HK-2 (cell line): ENCODE measurements around the gene NF2.

Experiments
- DNase-seq: peaks from one replicate; pipeline ENCODE4 v3.0.0-alpha.2; 2018; ENCODE audit not compliant: unreplicated experiment

NF2 gene

DNA sequence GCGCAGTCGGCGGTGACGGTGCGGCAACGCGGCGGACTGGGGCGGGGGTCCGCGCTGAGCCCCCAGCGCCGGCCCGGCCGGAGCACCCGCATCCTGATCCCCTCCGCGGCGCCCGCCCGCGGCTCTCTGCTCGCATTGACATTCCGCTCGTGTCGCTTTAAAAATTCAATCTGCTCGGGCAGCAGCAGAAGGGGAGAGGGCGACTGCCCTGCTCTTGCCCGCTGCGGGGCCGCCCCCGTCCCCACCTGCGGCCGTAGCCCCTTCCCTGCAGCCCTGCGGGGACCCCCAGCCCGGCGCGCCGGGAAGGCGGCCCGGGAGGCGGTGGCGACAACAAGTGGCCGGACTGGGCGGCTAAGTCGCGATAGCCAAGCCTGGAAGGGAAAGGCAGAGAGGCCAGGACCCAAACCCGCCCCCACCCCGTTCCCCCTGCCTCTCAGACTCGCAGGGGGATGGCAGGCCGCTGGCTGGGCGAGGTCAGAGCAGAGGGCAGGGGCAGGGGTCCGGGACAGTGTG is 117.4 kb downstream of the NF2 start:
- no peak for DNase-seq

DNA sequence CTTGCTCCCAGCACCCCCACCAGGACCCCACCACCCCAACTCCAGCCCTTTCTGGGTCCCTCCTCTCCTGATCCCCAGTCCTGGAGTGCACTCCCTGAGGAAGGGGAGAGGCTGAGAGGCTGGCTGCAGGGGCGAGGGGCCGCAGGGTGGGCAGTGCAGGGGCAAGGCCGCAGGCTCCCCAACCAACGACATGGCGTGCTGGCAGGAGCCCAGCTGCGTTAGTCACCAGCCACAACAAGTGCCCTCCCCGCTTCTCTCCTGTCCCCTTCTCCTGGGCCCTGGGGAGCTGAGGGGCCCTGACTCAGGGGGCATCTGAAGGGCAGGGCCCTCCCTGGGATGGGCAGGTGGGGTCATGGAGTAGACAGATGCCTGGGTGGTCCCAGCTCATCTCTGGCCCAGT is 118.7 kb downstream of the NF2 start:
- DNase-seq = peak; percentile 41

DNA sequence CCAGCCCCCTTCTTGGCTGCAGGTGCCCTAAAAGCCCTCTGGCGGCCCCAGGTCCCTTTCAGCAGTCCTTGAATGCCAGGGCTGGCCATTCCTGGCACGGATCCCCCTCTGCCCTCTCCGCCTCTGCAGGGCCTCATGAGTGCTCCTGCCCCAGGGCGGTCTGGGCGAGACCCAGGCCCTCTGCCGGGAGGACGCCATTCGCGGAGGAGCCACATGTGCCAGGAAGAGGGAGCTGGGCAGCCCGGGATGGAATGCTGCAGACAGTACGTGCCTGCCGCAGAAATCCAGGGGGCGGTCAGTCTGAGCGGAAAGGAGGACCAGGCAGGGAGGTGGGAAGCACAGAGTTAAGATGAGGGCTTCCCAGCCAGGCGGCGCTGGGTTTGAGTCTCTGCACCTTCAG is 119.2 kb downstream of the NF2 start:
- no peak for DNase-seq

DNA sequence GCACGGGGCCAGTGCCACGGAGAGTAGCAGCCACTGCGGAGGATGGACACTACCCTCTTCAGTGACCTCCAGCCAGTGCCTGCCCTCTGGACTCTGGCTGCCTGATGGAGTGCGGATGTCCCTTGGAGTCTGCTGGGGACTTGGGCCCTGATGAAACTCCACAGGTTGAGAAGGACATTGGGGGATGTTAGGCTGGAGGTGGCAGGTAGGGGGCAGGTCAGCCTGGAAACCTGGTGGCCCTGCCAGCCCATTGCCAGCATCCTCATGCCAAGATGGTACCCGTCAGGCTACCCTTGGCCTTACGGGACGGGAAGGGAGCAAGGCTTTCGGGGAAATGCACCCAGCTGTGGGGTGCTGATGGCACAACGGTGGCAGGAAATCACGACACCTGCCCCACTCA is 120.3 kb downstream of the NF2 start:
- DNase-seq = no peak

DNA sequence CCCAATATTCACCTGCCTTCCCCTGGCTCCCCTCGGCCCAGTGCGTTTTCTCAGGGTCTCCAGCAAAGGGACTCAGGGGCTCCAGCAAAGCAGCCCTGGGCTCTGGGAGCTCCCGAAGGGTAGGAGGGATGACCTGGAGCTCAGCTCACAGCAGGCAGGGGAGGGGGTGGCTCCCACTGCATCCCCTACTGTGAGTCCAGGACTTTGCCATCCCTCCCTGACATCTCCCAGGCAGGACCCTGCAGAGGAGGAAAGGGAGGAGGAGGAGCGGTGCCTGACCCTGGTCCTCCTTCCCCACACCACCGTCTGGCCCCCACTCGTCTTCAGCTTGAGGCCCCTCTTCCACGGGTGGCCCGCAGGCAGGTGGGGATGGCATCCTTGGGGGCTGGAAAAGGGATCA is 121.4 kb downstream of the NF2 start:
- DNase-seq = no peak

DNA sequence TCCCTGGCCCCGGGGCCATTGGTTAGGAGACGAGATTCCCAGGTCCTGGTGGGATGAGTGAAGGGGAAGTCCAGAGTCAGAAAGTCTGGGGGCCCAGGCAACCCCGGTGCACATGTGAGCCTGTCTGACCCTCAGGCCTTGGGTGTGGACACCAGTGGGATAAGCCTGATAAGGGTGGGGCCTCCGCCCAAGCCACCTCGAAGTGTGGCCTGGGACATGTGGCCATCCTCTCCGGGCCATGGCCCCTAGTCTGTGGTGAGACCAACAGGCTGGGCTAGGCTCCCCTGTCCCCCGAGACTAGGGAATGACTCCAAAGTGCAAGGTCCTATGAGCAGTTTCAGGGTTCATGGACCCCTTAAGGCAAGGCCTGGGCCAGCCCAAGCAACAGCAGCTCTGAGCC is 122.7 kb downstream of the NF2 start:
- no peak for DNase-seq

DNA sequence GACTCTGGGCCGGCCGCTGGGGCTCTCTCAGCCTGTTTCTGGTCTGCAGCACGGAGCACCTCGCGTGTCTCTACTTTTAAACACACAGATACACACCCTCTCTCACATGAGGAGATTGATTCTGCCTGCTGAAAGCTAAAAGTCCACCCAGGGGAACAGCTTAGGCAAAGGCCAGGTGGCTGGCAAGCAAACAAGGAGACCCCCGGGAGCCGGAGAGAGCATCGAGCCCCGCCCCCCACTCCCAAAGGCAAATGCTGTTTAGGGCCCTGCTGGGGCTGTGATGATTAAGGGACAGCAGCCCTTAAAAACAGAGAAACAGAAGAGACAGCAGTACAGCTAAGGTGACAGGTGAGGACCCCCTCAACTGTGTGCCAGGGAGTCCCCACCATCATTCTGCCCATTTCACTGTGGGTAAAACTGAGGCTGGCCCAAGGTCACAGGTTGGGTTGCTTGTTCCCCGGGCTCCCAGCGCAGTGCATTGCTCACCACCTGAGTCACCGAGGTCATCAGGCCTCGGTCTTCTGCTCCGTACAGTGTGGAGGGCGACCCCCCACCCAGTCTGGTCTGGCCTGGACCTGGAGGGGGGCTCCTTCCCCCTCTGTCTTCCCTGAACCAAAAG is 123.2 kb downstream of the NF2 start:
- no peak for DNase-seq

DNA sequence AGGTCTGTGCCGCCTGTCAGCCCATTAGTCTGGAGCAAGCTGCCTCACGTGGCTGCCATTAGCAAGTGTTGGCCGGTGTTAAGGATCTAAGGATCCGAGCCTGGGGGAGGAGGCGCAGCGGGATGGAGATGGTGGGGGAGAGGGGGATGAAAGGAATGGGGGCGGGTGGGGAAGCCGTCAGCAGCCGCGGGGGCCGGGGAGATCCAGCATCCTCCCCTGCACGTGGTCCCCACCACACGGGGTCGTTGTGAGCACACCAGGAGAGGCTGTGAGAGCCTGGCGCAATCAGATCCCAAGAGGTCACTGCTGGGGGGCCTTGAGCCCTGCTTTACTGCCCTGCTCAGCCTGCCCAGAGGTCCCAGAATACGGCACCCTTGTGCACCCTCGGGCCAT is 123.7 kb downstream of the NF2 start:
- DNase-seq = peak; percentile 31

DNA sequence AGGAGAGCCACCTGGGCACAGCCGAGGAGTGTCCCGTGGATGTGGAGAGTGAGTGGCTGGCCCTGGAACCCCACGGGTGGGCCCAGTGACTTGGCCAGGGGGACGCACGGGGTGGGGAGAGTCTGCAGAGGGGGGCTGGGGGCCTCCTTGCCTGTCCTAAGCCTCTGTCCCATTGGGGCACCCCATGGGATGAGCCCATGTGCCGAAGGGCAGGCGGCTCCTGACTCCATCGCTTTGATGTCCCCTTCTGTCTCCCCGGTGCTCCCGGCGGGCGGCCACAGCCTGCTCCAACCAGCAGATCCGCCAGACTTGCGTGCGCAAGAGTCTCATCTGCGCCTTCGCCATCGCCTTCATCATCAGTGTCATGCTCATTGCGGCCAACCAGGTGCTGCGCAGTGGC is 125.7 kb downstream of the NF2 start:
- DNase-seq = no peak

DNA sequence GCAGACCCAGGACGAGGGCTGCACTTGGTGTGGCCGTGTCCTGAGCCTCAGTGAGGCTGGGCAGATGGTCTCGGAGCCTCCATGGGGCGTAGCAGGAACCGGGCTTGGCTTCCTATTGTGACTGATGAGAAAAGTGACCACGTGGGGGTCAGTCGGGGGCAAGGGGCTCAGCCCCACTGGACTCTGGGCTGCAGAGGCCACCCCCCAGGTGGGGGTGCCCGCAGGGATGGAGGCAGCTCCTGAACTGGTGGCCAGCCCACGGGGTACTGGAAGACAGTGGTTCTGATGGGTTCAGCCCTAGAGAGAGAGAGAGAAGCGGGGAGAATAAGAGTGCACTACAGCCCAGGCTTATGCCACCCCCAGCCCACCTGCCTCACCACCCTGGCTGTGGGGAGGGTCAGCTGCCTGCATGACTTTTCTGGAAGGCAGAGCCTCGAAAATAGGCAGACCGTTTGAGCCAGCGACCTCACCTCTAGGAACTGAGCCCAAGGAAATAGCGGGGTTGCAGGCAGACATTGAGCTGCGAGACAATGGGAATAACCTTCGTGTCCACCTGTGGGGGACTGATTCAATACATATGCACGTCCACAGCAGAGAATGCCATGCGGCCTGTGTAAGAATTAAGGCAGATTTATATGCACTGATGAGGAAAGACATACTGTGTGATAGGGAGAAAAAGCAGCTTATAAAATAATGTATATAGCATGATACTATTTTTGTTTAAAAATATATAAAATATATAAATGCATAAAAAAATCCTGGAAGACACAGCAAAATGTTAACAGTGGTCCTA is 127.8 kb downstream of the NF2 start:
- no peak for DNase-seq

DNA sequence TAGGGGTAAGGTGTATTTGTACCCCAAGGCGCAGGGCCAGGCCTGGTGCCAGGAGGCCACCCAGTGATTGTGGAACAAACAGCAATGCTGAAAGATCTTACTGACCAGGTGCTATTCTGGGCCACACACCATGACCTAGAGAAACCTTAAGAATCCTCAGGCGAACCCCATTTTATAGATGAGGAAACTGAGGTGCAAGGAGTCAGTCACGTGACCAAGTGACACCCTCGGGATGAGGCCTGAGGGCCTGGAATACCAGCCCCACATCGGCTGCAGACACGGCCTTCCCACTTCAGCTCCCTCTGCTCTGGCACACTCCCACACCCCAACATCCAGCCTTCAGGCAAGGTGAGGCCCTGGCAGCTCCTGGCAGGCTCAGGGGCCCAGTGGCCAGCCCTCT is 129.4 kb downstream of the NF2 start:
- no peak for DNase-seq

DNA sequence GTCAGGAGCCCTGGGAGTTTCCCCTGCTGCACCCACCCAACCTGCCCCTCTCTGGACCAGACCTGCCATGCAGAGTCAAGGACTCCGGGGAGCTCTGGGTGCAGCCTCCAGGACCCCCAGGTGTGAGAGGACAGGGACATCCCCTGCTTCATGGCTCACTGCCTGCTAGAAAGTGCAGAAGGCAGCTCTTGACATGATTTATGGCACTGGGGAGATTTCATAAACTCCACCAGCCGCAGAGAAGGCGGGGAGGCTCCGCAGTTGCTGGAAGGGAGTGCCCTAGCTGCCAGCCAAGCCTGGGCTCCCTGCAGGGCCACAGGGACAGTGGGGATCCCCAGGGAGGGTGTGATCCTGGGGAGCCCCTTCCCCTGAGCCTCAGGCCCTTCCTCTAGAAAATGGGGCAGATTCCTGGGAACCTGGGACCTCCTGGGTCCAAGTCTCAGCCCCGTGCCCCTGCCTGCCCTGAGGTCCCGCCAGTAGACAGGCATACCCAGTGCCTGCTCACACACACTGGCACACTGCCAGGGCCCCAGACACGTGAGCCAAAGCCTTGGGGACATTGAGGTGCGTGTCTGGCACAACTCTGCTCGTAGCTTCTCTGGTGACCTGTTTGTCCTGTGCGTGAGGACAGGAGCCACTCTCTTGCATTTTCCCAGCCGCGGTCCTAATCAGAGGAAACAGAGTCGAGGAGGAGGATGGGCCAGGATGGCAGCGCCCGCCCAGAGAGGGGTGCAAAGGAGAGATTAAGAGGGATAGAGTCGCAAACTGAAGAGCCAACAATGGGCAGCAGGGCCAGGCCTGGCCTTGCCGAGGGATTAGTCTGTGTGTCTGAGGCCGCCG is 130.1 kb downstream of the NF2 start:
- DNase-seq = no peak

DNA sequence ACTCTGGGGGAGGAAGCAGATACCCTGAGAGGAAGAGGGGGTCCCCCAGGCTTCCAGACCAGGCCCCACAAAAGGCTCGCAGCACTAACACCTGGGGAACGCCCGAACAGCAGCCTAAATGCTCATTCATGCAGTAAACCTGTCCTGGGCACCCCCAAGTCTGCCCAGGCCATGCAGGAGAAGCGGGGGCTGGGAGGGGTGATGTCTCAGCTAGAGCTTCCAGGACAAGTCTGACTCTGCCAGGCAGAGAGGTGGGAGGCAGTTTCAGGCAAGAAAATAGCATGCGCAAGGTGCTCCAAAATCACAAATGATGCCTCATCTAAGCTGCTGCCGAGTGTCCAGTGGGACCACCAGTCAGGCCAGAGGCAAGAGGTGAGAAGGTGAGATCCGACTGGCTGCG is 131.0 kb downstream of the NF2 start:
- no peak for DNase-seq

DNA sequence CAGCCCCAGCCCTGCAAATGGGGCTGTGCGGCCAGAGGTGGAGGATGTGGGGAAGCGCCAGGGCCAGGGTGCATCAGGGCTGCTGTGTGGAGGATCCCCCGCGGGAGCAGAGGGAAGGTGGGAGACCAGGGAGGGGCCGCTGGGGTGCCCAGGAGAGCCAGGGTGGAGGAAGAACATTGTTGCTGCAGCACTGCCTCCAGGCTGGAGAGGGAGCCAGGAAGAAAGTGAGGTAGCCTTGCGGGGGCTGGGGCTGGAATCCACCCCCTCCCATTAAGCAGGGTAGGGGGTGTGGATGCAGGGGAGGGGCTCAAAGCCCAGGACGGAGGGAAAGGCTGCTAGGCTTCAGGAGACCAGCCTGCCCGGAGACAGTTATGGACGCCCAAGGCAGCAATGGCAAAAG is 131.4 kb downstream of the NF2 start:
- DNase-seq = no peak

DNA sequence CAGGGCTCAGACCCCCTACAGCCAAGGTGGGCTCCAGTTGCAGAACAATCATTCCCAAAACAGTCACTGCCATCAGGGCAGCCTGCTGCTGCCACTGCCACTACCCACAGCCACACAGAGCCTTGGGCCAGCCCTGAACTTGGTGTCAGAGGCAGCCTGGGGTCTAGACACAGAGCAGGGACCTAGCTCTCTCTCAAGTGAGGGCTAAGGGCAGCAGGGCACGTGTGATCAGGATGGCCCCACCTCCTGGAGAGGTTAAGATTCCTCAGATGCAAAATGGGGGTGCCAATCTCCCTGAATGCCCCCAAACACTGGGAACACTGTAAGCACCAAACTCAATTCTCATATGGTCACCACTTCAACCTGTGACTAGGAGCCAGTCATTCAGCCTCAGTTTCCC is 132.0 kb downstream of the NF2 start:
- DNase-seq = no peak

DNA sequence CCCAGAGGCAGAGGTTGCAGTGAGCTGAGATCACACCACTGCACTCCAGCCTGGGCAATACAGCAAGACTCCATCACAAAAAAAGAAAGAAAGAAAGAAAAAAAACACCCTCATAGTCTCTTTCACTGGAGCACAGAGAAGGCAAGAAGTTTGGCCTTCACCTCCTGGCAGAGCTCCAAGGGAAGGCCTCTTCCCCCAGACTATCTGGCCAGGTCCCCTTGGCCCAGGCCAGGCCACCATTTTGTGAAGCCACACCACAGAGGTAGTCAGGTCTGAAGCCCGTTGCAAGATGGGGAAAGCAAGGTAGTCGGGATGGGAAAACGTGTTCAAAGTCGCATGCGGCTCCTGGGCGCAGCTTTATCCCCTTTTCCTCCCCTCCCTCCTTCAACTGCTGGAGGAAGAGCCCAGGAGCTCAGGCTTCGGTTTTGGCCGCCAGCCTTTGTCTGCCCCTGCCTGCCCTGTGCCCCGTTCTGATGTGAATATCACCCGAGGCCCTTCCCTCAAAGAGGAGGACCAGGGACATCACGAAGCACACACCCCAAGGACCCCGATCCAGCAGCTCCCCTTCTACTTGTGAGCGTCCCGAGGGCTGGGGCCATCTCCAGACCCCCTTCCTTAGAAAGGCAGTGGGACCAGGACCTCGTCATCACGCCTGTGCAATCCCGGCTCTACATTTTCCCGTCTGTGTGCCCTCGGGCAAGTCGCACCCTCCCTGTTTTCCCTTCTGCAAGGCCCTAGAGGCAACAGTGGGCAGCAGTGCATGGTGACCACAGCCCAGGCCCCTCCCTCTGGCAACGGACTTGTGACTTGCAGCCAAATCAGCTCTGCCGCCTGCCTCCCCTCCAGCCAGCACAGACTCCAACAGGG is 134.1 kb downstream of the NF2 start:
- no peak for DNase-seq

DNA sequence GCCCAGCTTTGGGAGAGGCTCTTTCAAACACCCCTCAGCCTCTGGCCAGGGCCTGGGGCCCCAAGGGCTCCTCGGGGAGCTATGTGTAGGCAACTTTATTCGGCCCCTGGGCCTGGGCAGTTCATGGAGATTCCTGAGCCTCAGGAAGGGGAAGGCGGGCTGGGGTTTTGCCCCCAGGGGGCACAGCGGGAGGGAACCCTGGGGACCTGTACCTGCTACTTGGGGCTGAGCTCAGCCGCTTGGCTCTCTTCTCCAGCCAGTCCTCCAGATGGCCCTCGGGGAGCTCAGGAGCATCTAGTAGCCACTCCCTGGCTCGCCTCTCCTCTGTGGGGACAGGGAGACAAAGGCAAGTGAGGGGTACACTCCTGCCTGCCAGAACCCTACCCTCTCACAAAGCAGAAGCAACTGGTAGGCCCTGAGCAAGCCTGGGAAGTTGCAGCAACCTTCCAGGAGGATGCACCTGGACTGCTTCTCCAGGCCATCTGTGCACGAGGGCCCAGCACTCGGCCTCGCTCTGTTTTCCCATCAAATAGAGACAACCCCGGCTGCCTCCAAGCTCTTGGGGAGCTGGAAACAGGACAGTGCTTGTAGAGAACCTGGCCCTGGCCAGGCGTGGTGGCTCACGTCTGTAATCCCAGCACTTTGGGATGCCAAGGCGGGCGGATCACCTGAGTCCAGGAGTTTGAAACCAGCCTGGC is 134.8 kb downstream of the NF2 start:
- DNase-seq = no peak

DNA sequence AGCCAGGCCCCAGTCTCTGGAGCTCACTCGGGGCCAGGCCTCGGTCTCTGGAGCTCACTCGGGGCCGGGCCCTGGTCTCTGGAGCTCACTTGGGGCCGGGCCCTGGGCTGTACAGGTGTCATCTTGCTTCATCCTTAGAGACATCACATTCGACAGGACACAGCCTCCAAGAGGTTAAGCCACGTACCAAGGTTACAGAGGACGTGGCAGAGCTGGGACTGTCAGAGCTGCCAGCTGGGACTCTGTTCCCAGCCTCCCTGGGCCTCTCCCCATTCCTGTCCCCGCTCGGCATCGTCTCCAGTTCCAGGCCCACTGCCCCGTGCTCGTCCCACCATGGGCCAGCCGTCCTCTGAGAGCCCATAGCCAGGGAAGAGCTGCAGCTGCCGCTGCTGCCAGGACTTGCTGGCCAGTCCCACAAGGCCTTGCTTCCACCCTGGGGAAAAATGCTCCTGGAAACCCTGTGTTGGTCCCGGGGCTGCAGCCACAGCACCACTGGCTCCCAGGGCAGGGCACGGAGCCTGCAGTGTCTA is 136.0 kb downstream of the NF2 start:
- no peak for DNase-seq

DNA sequence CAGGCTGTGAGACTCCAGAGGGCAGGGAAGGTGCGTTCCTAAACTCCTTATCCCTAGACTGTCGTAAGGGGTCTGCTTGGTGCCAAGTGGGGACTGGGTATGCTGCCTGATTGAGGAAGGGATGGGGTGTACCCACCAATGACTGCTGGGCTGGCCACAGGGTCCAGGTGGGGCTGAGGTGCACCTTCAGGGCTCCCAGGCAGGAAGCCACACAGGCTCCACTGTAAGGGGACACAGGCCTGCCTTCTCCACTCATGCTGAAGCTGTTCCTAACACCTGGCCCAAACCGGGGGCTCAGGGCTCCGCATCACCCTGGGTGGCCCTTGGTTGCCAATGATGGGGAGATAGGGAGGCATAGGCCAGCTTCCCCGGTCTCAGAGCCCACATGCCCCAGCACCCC is 136.8 kb downstream of the NF2 start:
- no peak for DNase-seq

DNA sequence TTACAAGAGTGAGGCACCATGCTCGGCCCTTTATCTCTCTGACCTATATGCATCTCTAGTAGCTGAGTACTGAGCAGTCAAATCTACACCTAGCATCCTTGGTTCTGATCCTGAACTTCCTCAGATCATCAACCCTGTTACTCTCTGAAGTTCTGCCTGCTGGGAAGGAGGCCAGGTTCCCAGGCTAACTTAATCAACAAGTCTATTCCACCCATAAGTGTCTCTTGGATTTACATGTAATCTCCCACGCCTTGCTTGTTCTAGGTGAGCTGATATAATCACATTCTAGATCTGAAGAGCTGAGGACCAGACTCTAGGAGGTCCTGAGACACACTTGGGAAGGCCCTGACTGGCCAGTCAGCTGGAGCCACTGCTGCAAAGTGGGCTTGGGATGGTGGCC is 138.5 kb downstream of the NF2 start:
- no peak for DNase-seq

DNA sequence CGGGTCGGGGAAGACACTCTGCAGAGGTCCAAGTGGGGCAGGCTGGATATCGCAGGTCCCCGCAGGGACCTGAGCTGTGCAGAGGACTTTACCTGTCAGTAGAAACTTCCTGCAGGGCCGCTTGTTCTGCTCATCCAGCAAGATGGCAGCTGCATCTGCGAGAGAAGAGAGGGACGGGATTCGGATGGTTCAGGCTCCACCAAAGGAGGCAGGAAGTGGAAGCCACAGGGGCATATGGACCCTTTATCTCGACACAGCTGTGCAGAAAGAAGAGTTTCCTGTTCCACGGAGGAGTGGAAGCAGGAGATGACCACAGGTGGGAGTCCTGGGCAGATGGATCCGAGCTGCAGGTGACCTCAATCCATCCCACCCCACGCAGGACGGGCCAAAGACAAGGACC is 138.9 kb downstream of the NF2 start:
- DNase-seq = no peak
